Activated CD4-positive, CD25-positive, alpha-beta regulatory T cell treated with anti-CD3 and anti-CD28 coated beads, Interleukin-2, amount 50 U/mL, for 16 hours (primary cell): Measurements from ENCODE around the gene HDAC4.

ENCODE experiments used
- DNase-seq: peaks from one replicate; pipeline ENCODE4 v3.0.0-alpha.2; 2020; ENCODE audit warnings: low read depth, low spot score

Gene HDAC4

GRCh38 chr2:239397931-239398471, 2.8 kb downstream of the HDAC4 start:
- DNase-seq: no peak

DNA sequence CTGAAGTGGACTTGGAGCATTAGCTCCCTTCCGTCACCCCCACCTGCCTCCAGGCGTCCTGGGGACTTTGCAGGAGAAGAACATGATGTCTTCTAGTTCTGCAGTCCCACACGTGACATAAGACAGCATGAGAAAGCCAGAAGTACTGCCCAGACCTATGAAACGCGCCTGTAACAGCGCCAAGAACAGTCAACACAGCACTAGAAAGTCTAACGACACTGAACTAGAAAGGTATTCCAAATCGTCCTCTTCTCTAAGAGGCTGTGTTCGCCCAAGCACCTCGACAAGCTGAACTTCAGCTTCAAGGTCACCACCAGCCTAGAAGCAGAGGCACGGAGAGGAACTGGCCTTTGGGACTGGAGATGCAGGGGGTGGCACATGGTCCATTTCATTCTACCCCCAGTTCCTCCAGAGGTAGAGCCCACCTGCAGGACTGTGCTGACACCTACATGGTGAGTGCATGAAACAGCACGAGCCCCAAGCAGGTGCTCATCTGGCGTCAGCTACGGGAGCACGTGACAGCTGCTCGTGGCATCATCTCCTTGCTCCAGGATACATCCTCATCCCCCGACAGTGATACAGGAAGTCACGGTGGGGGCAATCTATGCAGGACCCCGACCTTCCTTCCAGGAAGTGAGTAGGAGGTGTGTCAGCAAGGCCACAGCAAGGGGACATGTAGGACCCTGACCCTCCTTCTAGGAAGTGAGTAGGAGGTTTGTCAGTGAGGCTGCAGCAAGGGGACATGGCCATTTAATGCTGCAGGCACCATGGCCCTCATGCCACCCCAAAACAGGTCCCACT, 3.7 kb downstream of the HDAC4 start:
- DNase-seq: no peak

- DNase-seq: no peak
Measured at GRCh38 chr2:239395524-239395923, 5.3 kb downstream of the HDAC4 start.

- no peak for DNase-seq
Measured at GRCh38 chr2:239394978-239395377, 5.8 kb downstream of the HDAC4 start.

DNA sequence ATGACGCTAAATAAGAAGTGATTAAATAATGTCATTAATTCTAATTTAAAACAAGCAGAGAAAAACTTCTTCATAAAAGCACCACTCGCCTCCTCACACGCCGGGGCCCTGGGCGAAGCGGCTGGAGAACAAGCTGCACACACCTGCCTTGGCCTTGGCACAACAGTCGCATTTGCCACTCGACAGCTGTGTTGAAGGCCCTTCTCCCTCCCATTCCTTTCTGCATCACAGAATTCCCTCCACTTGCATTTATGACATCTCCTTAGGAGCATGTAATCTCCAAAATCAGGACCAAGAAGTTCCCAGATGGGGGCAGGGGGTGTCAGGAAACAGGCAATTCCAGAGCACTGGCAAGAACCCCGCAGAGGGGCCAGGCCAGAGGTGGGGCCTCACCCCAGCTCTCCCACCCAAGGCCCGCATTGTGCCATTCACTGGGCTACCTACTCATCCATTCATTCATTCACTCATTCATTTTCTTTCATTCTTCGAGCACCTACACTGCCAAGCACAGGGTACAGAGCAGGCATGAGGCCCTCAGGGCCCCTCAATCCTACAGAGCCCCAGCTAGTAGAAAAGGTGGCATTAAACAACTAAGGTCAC, 6.4 kb downstream of the HDAC4 start:
- DNase-seq: no peak

GRCh38 chr2:239393941-239394340, 6.9 kb downstream of the HDAC4 start:
- no peak for DNase-seq

GRCh38 chr2:239393388-239393940, 7.4 kb downstream of the HDAC4 start:
- no peak for DNase-seq

- no peak for DNase-seq
Measured at GRCh38 chr2:239392688-239393387, 8.0 kb downstream of the HDAC4 start.

DNA sequence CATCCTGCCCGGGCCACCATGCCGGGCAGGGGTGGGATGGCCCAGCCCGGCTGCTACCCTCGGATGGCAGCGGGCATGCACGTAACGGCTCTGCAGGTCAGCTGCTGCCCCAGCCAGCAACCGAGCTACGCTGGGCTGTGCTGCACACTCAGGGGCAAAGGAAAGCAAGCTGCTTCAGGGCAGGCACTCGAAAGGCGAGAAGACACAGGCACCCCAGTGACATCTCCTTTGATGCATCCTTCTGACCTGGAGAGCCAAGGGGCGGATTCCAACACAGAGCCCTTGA, 8.8 kb downstream of the HDAC4 start:
- DNase-seq: no peak

GRCh38 chr2:239391286-239392071, 9.3 kb downstream of the HDAC4 start:
- DNase-seq: no peak

GRCh38 chr2:239390546-239391285, 10.1 kb downstream of the HDAC4 start:
- no peak for DNase-seq

DNA sequence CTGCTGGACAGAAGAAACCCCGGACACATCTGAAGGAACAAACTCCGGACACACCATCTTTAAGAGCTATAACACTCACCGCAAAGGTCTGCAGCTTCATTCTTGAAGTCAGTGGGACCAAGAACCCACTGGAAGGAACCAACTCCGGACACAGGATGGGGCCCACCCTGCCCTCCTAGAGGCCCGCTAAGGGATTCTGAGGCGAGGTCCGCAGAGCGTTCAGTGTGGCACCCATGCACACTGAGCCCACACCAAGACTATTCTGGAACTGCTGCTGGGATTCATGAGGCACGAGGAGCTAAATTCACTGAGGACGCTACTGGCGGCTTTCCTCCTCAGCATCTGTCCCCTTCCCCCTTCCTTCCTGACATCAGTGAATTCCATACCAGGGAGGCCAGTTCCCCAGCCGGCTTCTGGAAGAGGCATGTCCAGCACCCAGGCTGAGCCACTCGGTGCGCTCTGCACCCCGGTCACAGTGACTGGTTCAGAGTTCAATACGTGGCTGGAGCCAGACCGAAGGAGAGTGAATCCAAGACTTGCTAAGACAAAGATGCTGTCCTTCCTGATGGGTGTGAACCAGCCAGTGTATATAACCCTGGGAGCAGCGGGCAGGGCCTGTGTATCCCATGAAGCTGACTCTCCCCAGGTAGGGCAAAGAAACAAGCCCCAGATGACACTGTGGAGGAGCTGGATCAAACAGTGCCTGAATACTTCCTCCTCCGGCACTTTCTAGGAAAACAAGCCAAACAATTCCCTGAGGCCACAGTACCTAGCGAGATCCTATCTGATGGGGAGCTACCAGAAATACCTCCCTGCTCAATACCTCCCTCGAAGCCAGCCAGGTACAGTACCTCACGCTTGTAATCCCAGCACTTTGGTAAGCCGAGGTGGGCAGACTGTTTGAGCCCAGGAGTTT, 11.1 kb downstream of the HDAC4 start:
- no peak for DNase-seq

DNA sequence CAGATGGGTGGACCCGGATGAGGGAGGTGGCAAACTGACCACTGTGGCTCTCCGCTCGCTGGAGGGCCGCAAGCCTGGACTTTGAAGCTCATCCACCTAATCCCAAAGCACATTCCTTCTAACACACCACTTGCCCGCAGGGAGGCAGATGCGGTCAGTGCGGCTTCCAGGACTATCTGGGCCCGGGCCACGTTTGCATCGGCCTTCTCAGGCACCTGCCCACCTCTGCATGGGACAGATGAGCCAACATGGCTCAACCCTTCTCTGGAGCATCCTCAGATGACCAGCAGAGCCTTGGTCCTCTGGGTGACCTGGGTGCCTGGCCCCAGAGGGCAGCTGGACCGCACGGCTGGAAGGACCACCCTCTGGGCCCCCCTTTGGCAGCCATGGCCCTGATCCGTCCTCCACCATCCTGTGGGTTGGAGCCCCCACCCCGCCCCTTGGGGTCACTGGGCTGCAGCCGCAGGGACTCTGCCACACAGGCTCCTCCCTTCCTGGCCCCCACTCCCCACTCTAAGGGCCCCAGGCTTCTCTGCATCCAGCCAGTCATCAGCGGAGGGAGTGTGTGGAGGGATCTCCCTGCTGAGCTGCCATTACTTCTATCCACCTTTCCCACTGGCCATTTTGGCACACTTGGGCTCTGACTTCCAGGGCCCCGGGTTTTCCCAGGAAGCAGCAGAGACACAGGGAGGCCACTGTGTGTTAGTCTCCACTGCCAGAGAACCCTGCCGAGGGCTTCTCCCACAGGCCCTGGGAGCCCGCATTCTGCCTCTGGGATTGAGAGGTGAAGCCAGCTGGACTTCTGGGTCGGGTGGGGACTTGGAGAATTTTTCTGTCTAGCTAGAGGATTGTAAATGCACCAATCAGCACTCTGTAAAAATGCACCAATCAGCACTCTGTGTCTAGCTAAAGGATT, 12.3 kb downstream of the HDAC4 start:
- DNase-seq: no peak

GRCh38 chr2:239387811-239388210, 13.0 kb downstream of the HDAC4 start:
- no peak for DNase-seq

DNA sequence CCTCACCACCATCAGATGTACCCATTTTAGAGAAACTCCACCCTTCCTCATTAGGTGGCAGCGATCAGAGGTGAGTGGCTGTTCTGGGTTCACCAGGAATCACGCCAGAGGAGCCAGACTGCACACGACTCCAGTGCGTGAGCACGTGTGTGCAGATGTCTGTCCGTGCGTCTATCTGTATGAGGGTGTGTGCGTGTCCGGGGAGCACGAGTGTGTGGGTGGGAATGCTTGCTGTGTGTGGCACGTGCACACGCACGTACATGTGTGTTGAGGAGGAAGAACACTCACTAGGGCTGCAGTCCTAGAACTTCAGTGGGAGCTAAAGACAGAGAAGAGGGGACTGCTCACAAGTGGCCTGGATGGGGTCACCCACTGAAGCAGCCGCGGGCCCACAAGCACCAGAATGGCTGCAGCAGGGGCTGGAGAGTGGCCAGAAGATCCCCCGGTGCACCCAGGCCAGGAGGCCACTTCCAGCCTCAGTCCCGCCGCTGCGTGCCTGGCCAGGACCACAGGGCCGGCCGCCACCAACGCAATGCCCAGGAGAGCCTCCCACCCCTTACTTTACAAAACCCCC, 13.9 kb downstream of the HDAC4 start:
- no peak for DNase-seq

- no peak for DNase-seq
Measured at GRCh38 chr2:239386001-239386670, 14.7 kb downstream of the HDAC4 start.

GRCh38 chr2:239385096-239386000, 15.5 kb downstream of the HDAC4 start:
- DNase-seq: no peak
